ENCODE data around the gene ADORA1. TPM values are rescaled to one million over a fixed set of nuclear protein-coding genes. Genes with fewer than 3 reads are reported as not detected.

ADORA1 gene
- total RNA-seq, 3 donors from 2014 or later (not counting 1 experiment from before 2014, with no cell fraction given), result not detected

- Mint-ChIP-seq H3K9me3 (peaks cover 11 to 15% of the 10 kb centered on the region in 2 donors), H3K27me3 (ENCODE audit: low read depth in 2 of 2) (peaks cover 23 to 39% of the 10 kb centered on the region in 2 donors), H3K4me3 (no peak overlapping the region), H3K36me3 (peaks cover 16% of the 10 kb centered on the region), H3K4me1 (no peaks in the 10 kb centered on the region), H3K27ac (no peak overlapping the region)
- intact Hi-C loops (cut with micrococcal nuclease), result no loop called here
- peaks cover 5% of the 10 kb centered on the region for H3K9me3 ChIP-seq (ENCODE audit: control insufficient read depth, insufficient read depth, low read length)
- H3K27ac ChIP-seq (ENCODE audit: low read length), result no peak overlapping the region
- no peaks in the 10 kb centered on the region for H3K4me1 ChIP-seq (ENCODE audit: control insufficient read depth, insufficient read depth, low read length)
- no peaks in the 10 kb centered on the region for H3K36me3 ChIP-seq (ENCODE audit: control insufficient read depth, insufficient read depth, low read length)
- TF ChIP-seq CTCF (IDR thresholded peaks at IDR 0.05), result no peak
- ATAC-seq (no peak), DNase-seq (no peak)
- no peaks in the 10 kb centered on the region for H3K27me3 ChIP-seq (ENCODE audit: control insufficient read depth, insufficient read depth, low read length)
- WGBS (ENCODE audit: insufficient coverage), result 93% methylated on average over 7 of the region's 8 CpGs
- H3K4me3 ChIP-seq (ENCODE audit: low read length), result no peak overlapping the region
Observed at GRCh38 chr1:203098914-203099520, 28.5 kb upstream of the ADORA1 start.

GRCh38 chr1:203099805-203100515 is 27.6 kb upstream of the ADORA1 start:
- H3K9me3 ChIP-seq (ENCODE audit: control insufficient read depth, insufficient read depth, low read length), result no peaks in the 10 kb centered on the region
- peaks cover 9% of the 10 kb centered on the region for H3K36me3 Mint-ChIP-seq
- no peaks in the 10 kb centered on the region for H3K36me3 ChIP-seq (ENCODE audit: control insufficient read depth, insufficient read depth, low read length)
- peaks cover 19 to 32% of the 10 kb centered on the region in 2 donors for H3K27me3 Mint-ChIP-seq (ENCODE audit: low read depth in 2 of 2)
- peaks cover 5 to 7% of the 10 kb centered on the region in 2 donors for H3K9me3 Mint-ChIP-seq
- ATAC-seq (no peak), DNase-seq (no peak)
- no peaks in the 10 kb centered on the region for H3K4me1 ChIP-seq (ENCODE audit: control insufficient read depth, insufficient read depth, low read length)
- no peak overlapping the region for H3K4me3 ChIP-seq (ENCODE audit: low read length)
- WGBS (ENCODE audit: insufficient coverage), result 88% methylated on average over 7 of the region's 7 CpGs
- H3K27ac ChIP-seq (ENCODE audit: low read length), result no peak overlapping the region
- H3K4me3 Mint-ChIP-seq, result no peak overlapping the region
- H3K4me1 Mint-ChIP-seq, result no peaks in the 10 kb centered on the region
- intact Hi-C loops (cut with micrococcal nuclease), result no loop called here
- TF ChIP-seq CTCF (IDR thresholded peaks at IDR 0.05), result no peak
- no peak overlapping the region for H3K27ac Mint-ChIP-seq
- H3K27me3 ChIP-seq (ENCODE audit: control insufficient read depth, insufficient read depth, low read length), result no peaks in the 10 kb centered on the region

GRCh38 chr1:203100516-203100869 is 27.0 kb upstream of the ADORA1 start:
- DNase-seq (no peak), ATAC-seq (no peak)
- Histone ChIP-seq H3K4me3 (ENCODE audit: low read length) (no peak overlapping the region), H3K27ac (ENCODE audit: low read length) (no peak overlapping the region), H3K9me3 (ENCODE audit: control insufficient read depth, insufficient read depth, low read length) (no peaks in the 10 kb centered on the region), H3K4me1 (ENCODE audit: control insufficient read depth, insufficient read depth, low read length) (no peaks in the 10 kb centered on the region), H3K36me3 (ENCODE audit: control insufficient read depth, insufficient read depth, low read length) (no peaks in the 10 kb centered on the region), H3K27me3 (ENCODE audit: control insufficient read depth, insufficient read depth, low read length) (no peaks in the 10 kb centered on the region)
- Mint-ChIP-seq H3K27me3 (ENCODE audit: low read depth in 2 of 2) (peaks cover 13 to 32% of the 10 kb centered on the region in 2 donors), H3K36me3 (peaks cover 7% of the 10 kb centered on the region), H3K4me3 (no peak overlapping the region), H3K9me3 (peaks cover 0 to 2% of the 10 kb centered on the region in 2 donors), H3K4me1 (no peaks in the 10 kb centered on the region), H3K27ac (no peak overlapping the region)
- no peak for TF ChIP-seq CTCF (IDR thresholded peaks at IDR 0.05)
- intact Hi-C loops (cut with micrococcal nuclease), result no loop called here
